HG03378 (cell line): ENCODE measurements around the gene CYP4F2.
A peak's percentile ranks its signal among the peaks of the same experiment; 100 is the strongest.
"Not testable (repeated sequence)": the region's sequence is repeated elsewhere in the genome, so short reads cannot be mapped to it uniquely, and the experiment has no call there.

Experiments
- ATAC-seq: cut with Tn5 transposase; IDR thresholded peaks from one replicate; pipeline ENCODE4 v1.9.1; 2021; ENCODE audit warnings: mild to moderate bottlenecking, moderate library complexity; ENCODE audit not compliant: unreplicated experiment

The CYP4F2 gene

GRCh38 chr19:15860522-15860921 is 37.4 kb downstream of the CYP4F2 start:
- ATAC-seq: no peak

DNA sequence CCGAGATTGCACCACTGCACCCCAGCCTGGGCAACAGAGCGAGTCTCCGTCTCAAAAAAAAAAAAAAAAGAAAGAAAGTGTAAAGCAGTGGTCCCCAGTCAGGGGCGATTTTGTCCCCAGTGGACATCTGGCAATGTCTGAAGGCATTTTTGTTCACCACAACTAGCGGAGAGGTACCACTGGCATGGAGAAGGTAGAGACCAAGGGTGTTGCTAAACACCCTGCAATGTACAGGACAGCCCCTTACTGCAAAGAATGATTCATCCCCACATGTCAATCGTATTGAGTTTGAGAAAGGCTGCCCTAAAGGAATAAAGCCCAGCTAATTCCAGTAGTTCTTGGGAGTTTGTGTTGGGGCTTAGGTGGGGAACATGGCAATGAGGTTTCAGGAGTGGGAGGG is 38.7 kb downstream of the CYP4F2 start:
- ATAC-seq: no peak

- no peak for ATAC-seq
Measured at GRCh38 chr19:15850385-15850784, 47.5 kb downstream of the CYP4F2 start.

- no peak for ATAC-seq
Measured at GRCh38 chr19:15846923-15847322, 51.0 kb downstream of the CYP4F2 start.

GRCh38 chr19:15843894-15844222 is 54.0 kb downstream of the CYP4F2 start:
- not testable (repeated sequence) for ATAC-seq

GRCh38 chr19:15843203-15843893 is 54.5 kb downstream of the CYP4F2 start:
- ATAC-seq: no peak

- no peak for ATAC-seq
Measured at GRCh38 chr19:15841875-15842569, 55.9 kb downstream of the CYP4F2 start.

DNA sequence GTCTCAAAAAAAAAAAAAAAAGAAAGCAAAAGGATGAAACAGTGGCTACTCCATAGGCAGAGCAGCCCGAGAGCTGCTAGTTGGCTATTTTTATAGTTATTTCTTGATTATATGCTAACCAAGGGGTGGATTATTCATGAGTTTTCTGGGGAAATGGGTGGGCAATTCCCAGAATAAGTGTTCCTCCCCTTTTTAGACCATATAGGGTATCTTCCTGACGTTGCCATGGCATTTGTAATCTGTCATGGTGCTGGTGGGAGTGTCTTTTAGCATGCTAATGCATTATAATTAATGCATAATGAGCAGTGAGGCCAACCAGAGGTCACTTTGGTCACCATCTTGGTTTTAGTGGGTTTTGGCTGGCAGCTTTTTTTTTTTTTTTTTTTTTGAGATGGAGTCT is 57.0 kb downstream of the CYP4F2 start:
- no peak for ATAC-seq

DNA sequence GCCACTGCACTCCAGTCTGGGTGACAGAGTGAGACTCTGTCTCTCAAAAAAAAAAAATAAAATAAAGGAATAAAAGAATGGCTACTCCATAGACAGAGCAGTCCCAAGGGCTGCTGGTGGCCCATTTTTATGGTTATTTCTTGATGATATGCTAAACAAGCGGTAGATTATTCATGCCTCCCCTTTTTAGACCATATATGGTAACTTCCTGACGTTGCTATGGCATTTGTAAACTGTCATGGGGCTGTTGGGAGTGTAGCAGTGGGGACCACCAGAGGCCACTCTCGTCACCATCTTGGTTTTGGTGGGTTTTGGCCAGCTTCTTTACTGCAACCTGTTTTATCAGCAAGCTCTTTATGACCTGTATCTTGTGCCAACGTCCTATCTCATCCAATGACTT is 58.0 kb downstream of the CYP4F2 start:
- ATAC-seq: not testable (repeated sequence)

GRCh38 chr19:15838351-15838750 is 59.5 kb downstream of the CYP4F2 start:
- no peak for ATAC-seq

DNA sequence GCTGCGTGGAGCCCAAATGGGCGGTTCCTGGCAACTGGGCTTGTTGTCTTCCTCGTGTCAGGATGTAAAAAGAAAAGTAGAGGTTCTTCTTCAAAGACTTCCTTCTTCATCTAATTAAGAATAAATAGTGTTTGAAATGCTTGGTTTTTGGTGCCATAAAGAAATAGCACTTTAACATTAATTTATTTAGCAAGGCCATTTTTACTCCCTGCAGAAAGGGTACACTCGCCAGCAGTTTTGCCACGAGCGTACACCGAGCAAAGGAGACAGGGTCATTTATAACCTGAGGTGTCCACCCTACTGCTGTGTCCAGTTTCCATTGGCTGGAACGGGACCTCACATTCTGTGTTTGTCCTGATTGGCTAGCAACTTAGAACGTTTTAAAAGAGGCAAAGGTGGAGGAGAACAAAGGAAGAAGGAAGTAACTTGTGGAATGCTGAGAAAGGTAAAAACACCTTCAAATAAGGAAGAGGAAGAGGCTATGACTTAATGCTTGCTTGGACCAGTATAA is 60.6 kb downstream of the CYP4F2 start:
- peak; percentile 5 for ATAC-seq

GRCh38 chr19:15836330-15837220 is 61.3 kb downstream of the CYP4F2 start:
- ATAC-seq: peak; percentile 96

DNA sequence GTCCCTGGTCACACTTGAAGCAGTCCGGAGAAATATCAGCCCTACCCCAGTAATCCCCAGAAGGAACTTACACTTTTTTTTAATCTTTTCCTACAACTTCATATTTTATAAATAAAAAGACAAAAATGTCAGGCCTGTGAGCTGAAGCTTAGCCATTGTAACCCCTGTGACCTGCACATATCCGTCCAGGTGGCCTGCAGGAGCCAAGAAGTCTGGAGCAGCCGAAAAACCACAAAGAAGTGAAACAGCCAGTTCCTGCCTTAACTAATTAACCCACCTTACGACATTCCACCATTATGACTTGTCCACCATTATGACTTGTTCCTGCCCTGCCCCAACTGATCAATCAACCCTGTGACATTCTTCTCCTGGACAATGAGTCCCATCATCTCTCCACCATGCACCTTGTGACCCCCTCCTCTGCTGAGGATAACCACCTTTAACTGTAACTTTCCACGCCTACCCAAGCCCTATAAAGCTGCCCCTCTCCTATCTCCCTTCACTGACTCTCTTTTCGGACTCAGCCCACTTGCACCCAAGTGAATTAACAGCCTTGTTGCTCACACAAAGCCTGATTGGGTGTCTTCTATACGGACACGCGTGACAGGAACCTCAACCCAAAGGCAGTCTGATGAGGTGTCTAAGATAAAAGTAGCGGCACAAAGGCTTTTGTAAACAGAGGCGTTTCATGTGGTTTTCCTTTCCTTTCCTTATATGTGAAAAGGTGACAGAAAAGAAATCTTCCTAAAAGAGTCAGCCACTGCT is 62.1 kb downstream of the CYP4F2 start:
- ATAC-seq: not testable (repeated sequence)

DNA sequence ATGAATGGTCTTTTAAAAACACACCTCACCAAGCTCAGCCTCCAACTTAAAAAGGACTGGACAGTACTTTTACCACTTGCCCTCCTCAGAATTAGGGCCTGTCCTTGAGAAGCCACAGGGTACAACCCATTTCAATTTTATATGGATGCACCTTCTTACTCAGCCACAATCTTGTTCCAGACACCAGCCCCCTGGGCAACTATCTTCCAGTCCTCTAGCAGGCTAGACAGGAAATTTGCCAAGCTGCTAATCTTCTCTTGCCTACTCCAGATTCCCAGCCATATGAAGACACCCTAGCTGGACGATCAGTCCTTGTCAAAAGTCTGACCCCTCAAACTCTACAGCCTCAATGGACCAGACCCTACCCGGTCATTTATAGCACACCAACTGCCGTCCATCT is 63.6 kb downstream of the CYP4F2 start:
- ATAC-seq: not testable (repeated sequence)

GRCh38 chr19:15831626-15832025 is 66.2 kb downstream of the CYP4F2 start:
- ATAC-seq: no peak

DNA sequence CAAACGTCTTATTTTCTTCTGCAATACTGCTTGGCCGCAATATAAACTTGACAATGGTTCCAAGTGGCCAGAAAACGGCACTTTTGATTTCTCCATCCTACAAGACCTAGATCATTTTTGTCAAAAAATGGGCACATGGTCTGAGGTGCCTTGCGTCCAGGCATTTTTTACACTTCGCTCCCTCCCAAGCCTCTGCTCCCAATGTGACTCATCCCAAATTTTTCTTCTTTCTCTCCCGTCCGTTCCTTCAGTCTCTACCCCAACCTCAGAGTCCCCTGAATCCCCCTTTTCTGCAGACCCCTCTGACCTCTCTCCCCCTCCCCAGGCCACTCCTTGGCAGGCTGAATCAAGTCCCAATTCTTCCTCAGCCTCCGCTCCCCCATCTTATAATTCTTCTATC is 68.1 kb downstream of the CYP4F2 start:
- no peak for ATAC-seq

GRCh38 chr19:15829306-15829698 is 68.6 kb downstream of the CYP4F2 start:
- no peak for ATAC-seq

DNA sequence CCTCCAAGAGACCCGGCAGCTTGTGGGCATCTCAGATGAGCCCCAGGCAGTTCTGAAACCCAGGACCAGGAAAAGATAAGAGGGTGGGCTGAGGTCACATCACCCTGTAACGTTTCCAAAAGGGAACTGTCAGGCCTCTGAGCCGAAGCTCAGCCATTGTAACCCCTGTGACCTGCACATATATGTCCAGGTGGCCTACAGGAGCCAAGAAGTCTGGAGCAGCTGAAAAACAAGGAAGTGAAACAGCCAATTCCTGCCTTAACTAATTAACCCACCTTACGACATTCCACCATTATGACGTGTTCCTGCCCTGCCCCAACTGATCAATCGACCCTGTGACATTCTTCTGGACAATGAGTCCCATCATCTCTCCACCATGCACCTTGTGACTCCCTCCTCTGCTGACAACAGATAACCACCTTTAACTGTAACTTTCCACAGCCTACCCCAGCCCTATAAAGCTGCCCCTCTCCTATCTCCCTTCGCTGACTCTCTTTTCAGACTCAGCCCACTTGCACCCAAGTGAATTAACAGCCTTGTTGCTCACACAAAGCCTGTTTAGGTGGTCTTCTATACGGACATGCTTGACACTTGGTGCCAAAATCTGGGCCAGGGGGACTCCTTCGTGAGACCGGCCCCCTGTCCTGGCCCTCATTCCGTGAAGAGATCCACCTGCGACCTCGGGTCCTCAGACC is 69.1 kb downstream of the CYP4F2 start:
- not testable (repeated sequence) for ATAC-seq

DNA sequence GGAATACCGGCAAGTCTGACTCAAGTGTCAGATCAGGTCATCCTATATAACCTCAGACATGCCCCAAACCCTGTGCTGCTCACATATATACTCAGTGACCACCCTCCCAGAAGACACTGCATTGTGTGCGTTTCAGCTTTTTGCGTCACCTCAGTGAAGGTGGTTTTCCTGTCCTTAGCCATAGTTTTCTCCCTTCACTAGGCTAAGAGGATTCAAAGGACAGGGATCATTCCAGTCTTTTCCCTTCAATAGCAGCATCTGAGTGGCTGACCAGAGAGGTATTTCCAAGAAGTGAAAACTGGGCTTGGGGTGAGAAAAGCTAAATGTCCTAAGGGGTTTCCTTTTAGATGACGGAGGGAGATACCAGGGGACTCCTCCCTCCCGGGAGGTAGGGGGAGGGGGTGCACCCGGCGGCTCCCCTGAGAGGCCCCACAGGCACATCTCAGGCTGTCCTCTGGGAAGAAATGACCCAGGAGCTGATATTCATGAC is 69.7 kb downstream of the CYP4F2 start:
- ATAC-seq: no peak
